ENCODE results near the gene RYR3. TPM values are rescaled to one million over a fixed set of nuclear protein-coding genes. Genes with fewer than 3 reads are reported as not detected.

RYR3 gene
- total RNA-seq, 1 donor from 2014 or later, result 1.5 TPM

DNA sequence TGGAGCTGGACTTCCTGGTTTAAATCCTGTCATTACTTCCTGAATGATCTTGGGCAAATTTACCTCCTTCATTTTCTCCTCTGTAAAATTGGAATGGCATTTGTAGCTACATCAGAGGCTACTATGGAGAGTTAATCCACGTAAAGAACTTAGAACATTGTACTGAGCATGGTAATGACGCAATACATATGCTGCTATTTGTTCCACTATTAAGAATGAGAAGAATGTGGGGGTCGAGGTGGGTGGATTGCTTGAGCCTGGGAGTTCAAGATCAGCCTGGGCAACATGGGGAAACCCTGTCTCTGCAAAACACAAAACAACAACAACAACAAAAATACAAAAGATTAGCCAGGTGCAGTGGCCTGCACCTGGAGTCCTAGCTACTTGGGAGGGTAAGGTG is 250.6 kb downstream of the RYR3 start:
- FAIRE-seq (no peak), DNase-seq (ENCODE audit: low read depth) (no peak)
- H3K9me3 ChIP-seq (ENCODE audit: insufficient read depth, low read depth, low read length), result no peaks in the 10 kb centered on the region
- H3K4me3 ChIP-seq (ENCODE audit: insufficient read depth, low read depth, low read length), result no peak overlapping the region
- no peaks in the 10 kb centered on the region for H4K20me1 ChIP-seq (ENCODE audit: insufficient read depth, low read length)
- H3K9ac ChIP-seq (ENCODE audit: low read length), result no peak overlapping the region
- no peak for TF ChIP-seq EZH2 (IDR thresholded peaks at IDR 0.05; ENCODE audit: insufficient read depth, low read length)
- no peak for TF ChIP-seq CTCF (IDR thresholded peaks at IDR 0.05; ENCODE audit: insufficient read depth, low read depth, low read length)
- no peaks in the 10 kb centered on the region for H3K4me1 ChIP-seq (ENCODE audit: insufficient read depth, low read length)
- H3K27ac ChIP-seq (ENCODE audit: low read depth, low read length), result no peak overlapping the region
- no peak overlapping the region for H2AFZ ChIP-seq (ENCODE audit: low read depth, low read length)
- H3K4me1 Mint-ChIP-seq (ENCODE audit: low read depth, unreplicated experiment), result no peaks in the 10 kb centered on the region
- peaks cover 2% of the 10 kb centered on the region for H3K27me3 Mint-ChIP-seq (ENCODE audit: low read depth, unreplicated experiment)
- H3K4me3 Mint-ChIP-seq (ENCODE audit: unreplicated experiment), result no peak overlapping the region
- no peaks in the 10 kb centered on the region for H3K36me3 Mint-ChIP-seq (ENCODE audit: low read depth, unreplicated experiment)
- H3K36me3 ChIP-seq (ENCODE audit: insufficient read depth, low read length), result no peaks in the 10 kb centered on the region
- no peaks in the 10 kb centered on the region for H3K27me3 ChIP-seq (ENCODE audit: insufficient read depth, low read length)
- H3K4me2 ChIP-seq (ENCODE audit: low read length), result no peak overlapping the region
- no peak overlapping the region for H3K27ac Mint-ChIP-seq (ENCODE audit: unreplicated experiment)
- H3K79me2 ChIP-seq (ENCODE audit: insufficient read depth, low read length), result no peaks in the 10 kb centered on the region
- peaks cover 4% of the 10 kb centered on the region for H3K9me3 Mint-ChIP-seq (ENCODE audit: unreplicated experiment)

DNA sequence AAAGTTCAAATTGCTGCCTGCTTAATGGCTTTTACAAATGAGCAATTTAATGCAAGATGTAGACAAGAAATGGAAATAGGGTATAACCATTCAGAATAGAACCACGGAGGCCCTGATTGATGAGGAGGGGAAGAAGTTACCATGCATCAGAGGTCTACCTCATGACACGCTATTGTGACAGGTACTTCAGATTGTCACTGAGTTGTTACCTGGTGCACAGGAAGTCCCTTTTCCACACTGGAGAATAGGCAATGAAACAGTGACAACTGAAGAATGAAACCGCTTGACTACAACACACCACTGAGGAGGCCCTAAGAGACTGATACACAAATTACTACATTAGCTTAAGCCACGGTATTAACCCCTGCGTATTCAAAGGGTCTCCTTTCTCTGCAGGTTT is 251.2 kb downstream of the RYR3 start:
- no peak overlapping the region for H3K4me3 Mint-ChIP-seq (ENCODE audit: unreplicated experiment)
- no peak for FAIRE-seq
- H3K36me3 Mint-ChIP-seq (ENCODE audit: low read depth, unreplicated experiment), result no peaks in the 10 kb centered on the region
- Histone ChIP-seq H3K4me2 (ENCODE audit: low read length) (no peak overlapping the region), H3K36me3 (ENCODE audit: insufficient read depth, low read length) (no peaks in the 10 kb centered on the region), H3K9me3 (ENCODE audit: insufficient read depth, low read depth, low read length) (no peaks in the 10 kb centered on the region), H3K27me3 (ENCODE audit: insufficient read depth, low read length) (no peaks in the 10 kb centered on the region), H3K27ac (ENCODE audit: low read depth, low read length) (no peak overlapping the region), H3K4me3 (ENCODE audit: insufficient read depth, low read depth, low read length) (no peak overlapping the region), H3K9ac (ENCODE audit: low read length) (no peak overlapping the region), H3K79me2 (ENCODE audit: insufficient read depth, low read length) (no peaks in the 10 kb centered on the region), H3K4me1 (ENCODE audit: insufficient read depth, low read length) (no peaks in the 10 kb centered on the region), H4K20me1 (ENCODE audit: insufficient read depth, low read length) (no peaks in the 10 kb centered on the region), H2AFZ (ENCODE audit: low read depth, low read length) (no peak overlapping the region)
- DNase-seq (ENCODE audit: low read depth), result no peak
- no peak overlapping the region for H3K27ac Mint-ChIP-seq (ENCODE audit: unreplicated experiment)
- no peak for TF ChIP-seq EZH2 (IDR thresholded peaks at IDR 0.05; ENCODE audit: insufficient read depth, low read length)
- no peak for TF ChIP-seq CTCF (IDR thresholded peaks at IDR 0.05; ENCODE audit: insufficient read depth, low read depth, low read length)
- H3K9me3 Mint-ChIP-seq (ENCODE audit: unreplicated experiment), result peaks cover 4% of the 10 kb centered on the region
- H3K27me3 Mint-ChIP-seq (ENCODE audit: low read depth, unreplicated experiment), result no peaks in the 10 kb centered on the region
- no peaks in the 10 kb centered on the region for H3K4me1 Mint-ChIP-seq (ENCODE audit: low read depth, unreplicated experiment)

DNA sequence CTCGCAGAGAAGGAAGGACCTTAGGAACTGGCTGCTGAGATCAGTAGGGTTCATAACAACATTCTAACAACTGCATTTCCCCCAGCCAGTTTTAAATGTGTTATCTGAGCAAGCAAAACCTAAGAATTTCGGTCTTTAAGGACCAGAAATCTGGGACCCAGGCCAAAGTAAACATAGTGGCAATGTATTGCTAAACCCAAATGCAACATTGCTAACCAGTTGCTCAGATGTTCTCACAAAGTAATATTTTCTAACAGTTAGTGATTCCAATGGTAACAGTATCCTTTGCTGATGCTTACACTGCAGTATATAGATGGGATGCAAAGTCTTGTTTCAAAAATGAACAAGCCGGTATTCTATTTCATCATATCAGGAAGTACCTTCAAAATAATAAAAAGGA is 254.3 kb downstream of the RYR3 start:
- peaks cover 4% of the 10 kb centered on the region for H3K9me3 Mint-ChIP-seq (ENCODE audit: unreplicated experiment)
- no peak overlapping the region for H3K27ac Mint-ChIP-seq (ENCODE audit: unreplicated experiment)
- Histone ChIP-seq H3K27me3 (ENCODE audit: insufficient read depth, low read length) (no peaks in the 10 kb centered on the region), H3K4me3 (ENCODE audit: insufficient read depth, low read depth, low read length) (no peak overlapping the region), H3K79me2 (ENCODE audit: insufficient read depth, low read length) (no peaks in the 10 kb centered on the region), H3K9ac (ENCODE audit: low read length) (no peak overlapping the region), H2AFZ (ENCODE audit: low read depth, low read length) (no peak overlapping the region), H3K27ac (ENCODE audit: low read depth, low read length) (no peak overlapping the region), H3K4me1 (ENCODE audit: insufficient read depth, low read length) (no peaks in the 10 kb centered on the region), H3K9me3 (ENCODE audit: insufficient read depth, low read depth, low read length) (no peaks in the 10 kb centered on the region), H4K20me1 (ENCODE audit: insufficient read depth, low read length) (no peaks in the 10 kb centered on the region), H3K36me3 (ENCODE audit: insufficient read depth, low read length) (no peaks in the 10 kb centered on the region), H3K4me2 (ENCODE audit: low read length) (no peak overlapping the region)
- TF ChIP-seq EZH2 (IDR thresholded peaks at IDR 0.05; ENCODE audit: insufficient read depth, low read length), result no peak
- no peak for TF ChIP-seq CTCF (IDR thresholded peaks at IDR 0.05; ENCODE audit: insufficient read depth, low read depth, low read length)
- DNase-seq (ENCODE audit: low read depth) (peak; percentile 52), FAIRE-seq (no peak)
- H3K36me3 Mint-ChIP-seq (ENCODE audit: low read depth, unreplicated experiment), result no peaks in the 10 kb centered on the region
- H3K4me1 Mint-ChIP-seq (ENCODE audit: low read depth, unreplicated experiment), result no peaks in the 10 kb centered on the region
- H3K4me3 Mint-ChIP-seq (ENCODE audit: unreplicated experiment), result no peak overlapping the region
- H3K27me3 Mint-ChIP-seq (ENCODE audit: low read depth, unreplicated experiment), result no peaks in the 10 kb centered on the region

All from astrocyte (in vitro differentiated cells and primary cell).